GM12873 (cell line): Measurements from ENCODE around the gene ALDH1A3.
A peak's percentile ranks its signal among the peaks of the same experiment; 100 is the strongest.

Experiments
- CTCF ChIP-seq: IDR thresholded peaks from 2 replicates; pipeline ENCODE4 v1.5.1; 2012; ENCODE audit warnings: low read depth, mild to moderate bottlenecking, moderate library complexity, low read length, control low read depth; ENCODE audit not compliant: insufficient read depth; ENCODE audit errors: missing control alignments

Gene ALDH1A3

DNA sequence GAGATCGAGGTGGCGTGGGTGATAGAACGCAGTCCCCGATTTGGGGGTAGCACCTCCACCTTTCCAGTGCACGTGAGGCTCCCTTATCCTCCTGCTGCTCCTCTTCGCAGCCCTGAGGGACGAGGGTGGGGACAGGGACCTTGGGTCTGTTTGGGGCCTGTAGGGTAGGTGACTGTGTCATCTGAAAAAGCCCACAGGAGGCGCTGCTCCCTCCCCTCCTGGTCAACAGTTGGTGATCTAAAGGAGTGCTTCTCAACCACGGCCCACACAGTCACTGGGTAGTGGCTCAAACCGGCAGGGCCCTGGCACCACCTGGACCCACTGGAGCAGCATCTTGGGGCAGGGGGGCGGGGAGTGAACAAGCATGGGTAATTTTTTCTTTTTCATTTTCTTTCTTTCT is 46.6 kb downstream of the ALDH1A3 start:
- TF ChIP-seq CTCF: peak; percentile 62

DNA sequence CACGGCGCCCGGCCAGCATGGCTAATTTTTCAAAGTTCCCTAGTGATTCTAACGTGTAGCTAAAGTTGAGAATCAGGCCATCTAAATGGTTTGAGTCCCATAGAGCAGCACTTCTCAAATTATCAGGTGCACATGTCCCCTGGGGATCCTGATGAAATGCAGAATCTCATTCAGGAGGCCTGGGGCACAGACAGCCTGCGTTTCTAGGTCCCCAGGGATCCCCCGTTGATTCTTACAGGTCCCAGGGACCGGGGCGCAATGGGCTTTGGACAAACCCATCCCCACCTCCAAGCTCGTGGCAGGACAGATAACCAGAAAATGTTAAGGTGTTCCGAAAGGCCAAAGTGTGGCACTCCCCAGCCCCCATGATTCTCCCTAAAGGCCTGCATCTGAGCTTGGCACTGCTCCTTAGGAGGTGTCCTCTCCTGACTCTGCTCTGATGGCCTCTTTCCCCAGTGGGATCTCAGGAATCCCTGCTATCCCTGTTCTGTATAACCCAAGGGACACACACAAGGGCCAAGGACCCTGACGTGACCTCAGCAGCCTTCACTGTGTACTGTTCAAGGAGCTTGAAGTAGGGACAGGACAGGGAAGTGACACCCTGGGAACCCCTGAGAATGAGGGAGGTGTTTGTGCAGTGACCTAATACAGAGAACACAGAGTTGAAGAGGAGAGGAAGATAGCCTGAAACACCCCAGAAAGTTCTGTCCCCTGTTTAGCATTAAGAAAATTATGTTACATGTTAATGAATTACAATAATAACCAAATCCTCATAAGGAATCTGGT is 47.5 kb downstream of the ALDH1A3 start:
- TF ChIP-seq CTCF: no peak

- no peak for TF ChIP-seq CTCF
These were observed 49.1 kb downstream of the ALDH1A3 start for GRCh38 chr15:100928632-100929280.

- no peak for TF ChIP-seq CTCF
These were observed 50.0 kb downstream of the ALDH1A3 start for GRCh38 chr15:100929641-100930042.

DNA sequence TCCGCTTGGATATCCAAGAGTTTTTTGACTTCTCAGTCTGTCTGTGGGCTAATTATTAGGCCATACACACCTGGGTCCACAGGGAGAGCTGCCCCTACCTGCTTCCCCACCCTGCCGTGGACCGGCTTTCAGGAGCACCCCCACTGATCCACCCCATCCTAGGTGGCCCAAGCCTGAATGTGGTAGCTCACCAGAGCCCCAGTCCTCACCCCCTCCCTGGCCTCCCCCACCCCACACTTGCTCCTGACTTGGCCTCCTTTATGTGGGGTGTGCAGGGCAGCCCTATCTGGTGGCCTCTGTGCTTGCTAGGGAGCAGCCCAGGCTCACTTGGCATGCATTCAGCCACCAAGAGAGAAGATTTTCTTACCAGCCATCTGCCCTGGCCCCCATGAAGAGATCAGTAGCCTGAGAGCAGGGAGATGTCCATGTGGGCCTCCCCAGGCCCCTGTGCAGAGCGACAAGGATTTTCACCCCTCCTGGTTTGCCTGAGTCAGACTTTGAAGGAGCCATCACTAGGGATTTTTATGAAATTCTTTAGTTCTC is 50.7 kb downstream of the ALDH1A3 start:
- TF ChIP-seq CTCF: no peak

DNA sequence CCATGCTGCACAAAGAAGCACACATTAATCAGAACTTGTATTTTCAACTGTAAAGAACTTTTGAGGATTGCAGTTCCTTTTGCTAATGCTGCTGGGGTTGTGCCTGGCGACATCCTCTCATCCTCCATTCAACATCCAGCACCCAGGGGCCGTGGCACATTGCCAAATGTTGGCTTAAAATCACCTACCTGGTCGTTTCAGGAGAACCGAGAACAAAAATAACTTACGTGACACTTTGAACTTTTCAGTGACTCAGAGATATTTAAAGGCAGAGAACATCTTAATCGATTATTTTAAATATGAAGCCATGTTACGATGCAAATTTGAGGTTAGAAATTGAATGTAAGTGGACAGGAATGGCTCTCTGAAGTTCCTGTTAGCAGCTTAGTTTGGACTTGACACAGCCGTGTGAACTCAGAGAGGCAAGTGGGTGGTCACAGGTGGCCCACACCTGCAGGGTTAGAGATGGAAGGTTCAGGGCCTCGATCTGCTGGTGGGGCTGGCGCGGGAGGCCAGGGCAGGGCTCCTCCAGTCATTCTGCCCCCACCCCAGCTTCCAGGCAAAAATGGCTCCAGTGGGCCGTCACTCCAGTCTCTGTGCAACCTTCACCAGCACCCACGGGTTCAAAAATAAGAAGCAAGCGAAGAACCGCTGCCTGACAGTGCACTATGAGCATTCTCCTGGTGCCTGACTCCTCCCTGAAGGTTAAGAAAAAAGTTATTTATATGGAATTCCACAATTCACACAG is 51.7 kb downstream of the ALDH1A3 start:
- TF ChIP-seq CTCF: no peak
